A673 (cell line): ENCODE measurements around the gene SPG7. TPM values are rescaled to one million over a fixed set of nuclear protein-coding genes. Genes with fewer than 3 reads are reported as not detected.

Experiments
- BruUV-seq: library from RNA; stranded (reverse); fragments of 400-500 nt; replicated peaks from 2 replicates; lab custom pipeline; 2021; lab: Mats Ljungman, UMichigan
- CTCF ChIA-PET: fragments of 300-600 bp; sonication (Branson Sonifier 250); formaldehyde crosslinking; loops from one replicate; lab custom pipeline; 2022; ENCODE audit warnings: antibody characterized with exemption; lab: Charles Lee
- POLR2A ChIA-PET: fragments of 300-600 bp; sonication (Branson Sonifier 250); formaldehyde crosslinking; loops from one replicate; lab custom pipeline; 2022; ENCODE audit warnings: antibody characterized with exemption; ENCODE audit not compliant: low non-redundant PET; lab: Charles Lee
- DNase-seq: peaks from one replicate; pipeline ENCODE4 v3.0.0-alpha.2; 2015; ENCODE audit warnings: low spot score
- H3K27ac ChIP-seq: fragments of 200-600 bp; sonication (generic); 2 replicates; pipeline ENCODE4 v1.5.1; 2016; ENCODE audit warnings: mixed run types, low read depth, mild to moderate bottlenecking, mixed read lengths, antibody characterized with exemption, low read length; ENCODE audit not compliant: poor library complexity, severe bottlenecking
- H3K27me3 ChIP-seq: fragments of 200-600 bp; sonication (generic); replicated peaks from 2 replicates; pipeline ENCODE4 v1.6.1; 2017; ENCODE audit warnings: mixed run types, low read depth, mild to moderate bottlenecking, mixed read lengths, antibody characterized with exemption, low read length; ENCODE audit not compliant: insufficient read depth, poor library complexity
- H3K36me3 ChIP-seq: fragments of 200-600 bp; sonication (generic); 2 replicates; pipeline ENCODE4 v1.6.1; 2016; ENCODE audit warnings: mixed run types, mild to moderate bottlenecking, mixed read lengths, antibody characterized with exemption, low read length; ENCODE audit not compliant: insufficient read depth, poor library complexity, severe bottlenecking
- H3K4me1 ChIP-seq: fragments of 200-600 bp; sonication (generic); 2 replicates; pipeline ENCODE4 v1.6.1; 2017; ENCODE audit warnings: mixed run types, mild to moderate bottlenecking, mixed read lengths, antibody characterized with exemption, low read length; ENCODE audit not compliant: insufficient read depth, poor library complexity, severe bottlenecking
- H3K4me3 ChIP-seq: fragments of 200-600 bp; sonication (generic); 2 replicates; pipeline ENCODE4 v1.5.1; 2016; ENCODE audit warnings: low read depth, mixed run types, mild to moderate bottlenecking, mixed read lengths, low read length; ENCODE audit not compliant: poor library complexity, severe bottlenecking
- H3K9me3 ChIP-seq: fragments of 200-600 bp; sonication (generic); 2 replicates; pipeline ENCODE4 v1.6.1; 2016; ENCODE audit warnings: mixed run types, low read depth, mild to moderate bottlenecking, mixed read lengths, antibody characterized with exemption, low read length; ENCODE audit not compliant: poor library complexity, severe bottlenecking
- EZH2 ChIP-seq: fragments of 200-600 bp; sonication (generic); IDR thresholded peaks from 2 replicates; pipeline ENCODE4 v1.6.1; 2017; ENCODE audit warnings: borderline replicate concordance, low read depth, mild to moderate bottlenecking, mixed read lengths, antibody characterized with exemption, low read length; ENCODE audit not compliant: poor library complexity, severe bottlenecking
- intact Hi-C: fragments of 100-400 bp; cut with micrococcal nuclease; formaldehyde crosslinking; loops from one replicate; pipeline ENCODE4 v1.10.0; 2022; ENCODE audit not compliant: unreplicated experiment
- total RNA-seq: library from RNA; stranded (reverse); gene quantifications from 2 replicates; pipeline ENCODE4 v1.2.3, GENCODE V29; 2021
- TF ChIP-seq, protein P1 (sequence below): fragments of 300-800, 200-600 bp; sonication (generic); conservative IDR thresholded peaks from 2 replicates; pipeline ENCODE4 v1.5.1; 2017; ENCODE audit warnings: low read depth, mild to moderate bottlenecking, antibody characterized with exemption, low read length, moderate library complexity, mixed read lengths

The SPG7 gene
- total RNA-seq, 1 experiment from 2014 or later: 113 TPM

DNA sequence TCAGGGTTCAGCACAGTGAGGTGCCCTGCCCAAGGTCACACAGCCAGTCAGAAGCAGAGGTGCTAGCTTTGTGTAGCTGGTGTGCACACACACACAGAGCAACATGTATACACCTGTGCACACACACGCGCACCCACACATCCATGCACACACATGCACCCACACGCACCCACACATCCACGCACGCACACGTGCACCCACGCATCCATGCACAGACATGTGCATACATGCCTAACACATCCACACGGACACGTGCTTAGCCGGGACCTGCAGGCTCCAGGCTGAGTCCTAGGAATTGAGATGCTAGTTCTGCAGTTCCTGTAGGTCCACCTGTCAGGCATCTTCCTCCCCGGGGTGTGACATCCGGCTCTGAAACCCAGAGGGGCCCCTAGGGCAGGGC, 92.2 kb downstream of the SPG7 start:
- no peak overlapping the region for H3K27ac ChIP-seq
- peaks cover 8% of the 10 kb centered on the region for H3K36me3 ChIP-seq
- ChIA-PET POLR2A (no interaction called here), CTCF (interaction anchor here (0.8 kb wide), 1 partner anchor 52 kb away, joined by 5 read pairs; no protein-coding TSS in a partner anchor)
- intact Hi-C loops: no loop called here
- DNase-seq: no peak
- no peak overlapping the region for H3K4me3 ChIP-seq
- H3K9me3 ChIP-seq: no peaks in the 10 kb centered on the region
- H3K27me3 ChIP-seq: no peaks in the 10 kb centered on the region
- H3K4me1 ChIP-seq: peaks cover 14% of the 10 kb centered on the region
- BruUV-seq: no TSS peak
- TF ChIP-seq, protein P1, sequence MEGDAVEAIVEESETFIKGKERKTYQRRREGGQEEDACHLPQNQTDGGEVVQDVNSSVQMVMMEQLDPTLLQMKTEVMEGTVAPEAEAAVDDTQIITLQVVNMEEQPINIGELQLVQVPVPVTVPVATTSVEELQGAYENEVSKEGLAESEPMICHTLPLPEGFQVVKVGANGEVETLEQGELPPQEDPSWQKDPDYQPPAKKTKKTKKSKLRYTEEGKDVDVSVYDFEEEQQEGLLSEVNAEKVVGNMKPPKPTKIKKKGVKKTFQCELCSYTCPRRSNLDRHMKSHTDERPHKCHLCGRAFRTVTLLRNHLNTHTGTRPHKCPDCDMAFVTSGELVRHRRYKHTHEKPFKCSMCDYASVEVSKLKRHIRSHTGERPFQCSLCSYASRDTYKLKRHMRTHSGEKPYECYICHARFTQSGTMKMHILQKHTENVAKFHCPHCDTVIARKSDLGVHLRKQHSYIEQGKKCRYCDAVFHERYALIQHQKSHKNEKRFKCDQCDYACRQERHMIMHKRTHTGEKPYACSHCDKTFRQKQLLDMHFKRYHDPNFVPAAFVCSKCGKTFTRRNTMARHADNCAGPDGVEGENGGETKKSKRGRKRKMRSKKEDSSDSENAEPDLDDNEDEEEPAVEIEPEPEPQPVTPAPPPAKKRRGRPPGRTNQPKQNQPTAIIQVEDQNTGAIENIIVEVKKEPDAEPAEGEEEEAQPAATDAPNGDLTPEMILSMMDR: no peak
- no peak for TF ChIP-seq EZH2

DNA sequence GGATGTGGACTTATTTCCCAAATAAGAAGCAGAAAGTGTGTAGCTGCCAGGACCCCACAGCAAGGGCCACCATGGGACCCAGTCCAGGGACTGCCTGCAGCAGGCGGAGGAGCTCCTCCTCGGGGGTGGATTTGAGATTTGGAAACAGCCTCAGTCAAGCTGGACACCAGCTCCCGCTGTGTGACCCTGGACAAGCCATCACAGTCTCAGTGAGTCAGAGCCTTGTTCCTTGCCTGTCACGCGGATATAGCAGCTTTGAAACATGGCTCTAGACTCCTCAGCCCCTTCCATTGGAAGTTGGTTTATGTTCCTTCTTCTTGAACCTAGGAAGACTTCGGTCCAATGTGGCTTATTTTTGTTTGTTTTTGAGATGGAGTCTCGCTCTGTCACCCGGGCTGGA, 92.8 kb downstream of the SPG7 start:
- H3K36me3 ChIP-seq: peaks cover 4% of the 10 kb centered on the region
- DNase-seq: no peak
- CTCF ChIA-PET: no interaction called here
- no TSS peak for BruUV-seq
- no peaks in the 10 kb centered on the region for H3K9me3 ChIP-seq
- no peak overlapping the region for H3K27ac ChIP-seq
- H3K4me1 ChIP-seq: peaks cover 14% of the 10 kb centered on the region
- POLR2A ChIA-PET: no interaction called here
- no peak overlapping the region for H3K4me3 ChIP-seq
- intact Hi-C loops: no loop called here
- H3K27me3 ChIP-seq: no peaks in the 10 kb centered on the region
- no peak for TF ChIP-seq EZH2
- TF ChIP-seq, protein P1: no peak

DNA sequence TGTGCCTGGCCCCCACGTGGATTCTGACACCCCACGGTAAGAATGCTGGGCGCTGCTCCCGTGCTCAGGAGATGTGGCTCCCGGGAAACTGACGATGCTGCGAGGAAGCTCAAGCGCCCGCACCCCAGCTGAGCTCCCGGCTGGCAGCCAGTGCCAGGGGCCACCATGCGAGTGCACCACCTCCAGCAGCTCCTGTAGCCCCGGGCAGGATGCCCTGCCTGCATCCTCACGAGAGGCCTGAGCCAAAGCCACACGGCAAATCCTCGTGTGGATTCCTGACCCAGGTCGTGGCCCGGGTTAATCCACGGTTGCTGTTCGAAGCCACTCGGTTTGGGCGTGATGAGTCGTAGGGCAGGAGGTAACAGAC, 93.7 kb downstream of the SPG7 start:
- no TSS peak for BruUV-seq
- Histone ChIP-seq H3K4me3 (no peak overlapping the region), H3K36me3 (no peaks in the 10 kb centered on the region), H3K4me1 (peaks cover 14% of the 10 kb centered on the region), H3K9me3 (no peaks in the 10 kb centered on the region), H3K27me3 (no peaks in the 10 kb centered on the region), H3K27ac (no peak overlapping the region)
- no peak for DNase-seq
- CTCF ChIA-PET: no interaction called here
- TF ChIP-seq, protein P1: no peak
- no peak for TF ChIP-seq EZH2
- POLR2A ChIA-PET: no interaction called here
- intact Hi-C loops: no loop called here
